H9 (cell line): ENCODE results near the gene ZFTA. TPM values are rescaled to one million over a fixed set of nuclear protein-coding genes. Genes with fewer than 3 reads are reported as not detected.

Source experiments
- DNase-seq: peaks from one replicate; pipeline ENCODE4 v3.0.0-alpha.2; 2017
- H2AFZ ChIP-seq: one replicate; pipeline ENCODE4 v1.6.1; 2013; ENCODE audit warnings: mild to moderate bottlenecking, low read length, control low read depth, moderate library complexity
- H2AK5ac ChIP-seq: 2 replicates; pipeline ENCODE4 v1.6.1; 2013; ENCODE audit warnings: low read length, control low read depth, mixed read lengths; ENCODE audit not compliant: insufficient read length
- H2BK120ac ChIP-seq: one replicate; pipeline ENCODE4 v1.6.1; 2013; ENCODE audit warnings: low read depth, mild to moderate bottlenecking, low read length, control low read depth, inconsistent platforms; ENCODE audit not compliant: poor library complexity, severe bottlenecking
- H2BK12ac ChIP-seq: 2 replicates; pipeline ENCODE4 v1.6.1; 2013; ENCODE audit warnings: low read length, control low read depth, mixed read lengths, low read depth; ENCODE audit not compliant: insufficient read length
- H2BK15ac ChIP-seq: 2 replicates; pipeline ENCODE4 v1.6.1; 2013; ENCODE audit warnings: low read depth, low read length, control low read depth
- H2BK20ac ChIP-seq: one replicate; pipeline ENCODE4 v1.6.1; 2013; ENCODE audit warnings: low read depth, mild to moderate bottlenecking, low read length, control low read depth, inconsistent platforms; ENCODE audit not compliant: poor library complexity, severe bottlenecking
- H2BK5ac ChIP-seq: 2 replicates; pipeline ENCODE4 v1.6.1; 2013; ENCODE audit warnings: low read length, control low read depth, mixed read lengths; ENCODE audit not compliant: insufficient read length
- H3K14ac ChIP-seq: 2 replicates; pipeline ENCODE4 v1.6.1; 2013; ENCODE audit warnings: low read length, control low read depth; ENCODE audit not compliant: insufficient read depth
- H3K18ac ChIP-seq: 2 replicates; pipeline ENCODE4 v1.6.1; 2013; ENCODE audit warnings: low read depth, mild to moderate bottlenecking, mixed read lengths, low read length, control low read depth; ENCODE audit not compliant: insufficient read length
- H3K23ac ChIP-seq: 2 replicates; pipeline ENCODE4 v1.6.1; 2013; ENCODE audit warnings: low read length, control low read depth, mixed read lengths, low read depth; ENCODE audit not compliant: insufficient read length
- H3K23me2 ChIP-seq: 2 replicates; pipeline ENCODE4 v1.6.1; 2013; ENCODE audit warnings: low read depth, mild to moderate bottlenecking, mixed read lengths, low read length, control low read depth; ENCODE audit not compliant: insufficient read length, poor library complexity, severe bottlenecking
- H3K27ac ChIP-seq: 2 replicates; pipeline ENCODE4 v1.5.1; 2013; ENCODE audit warnings: low read length, control low read depth, mixed read lengths, low read depth; ENCODE audit not compliant: insufficient read length
- H3K27me3 ChIP-seq: 2 replicates; pipeline ENCODE4 v1.6.1; 2013; ENCODE audit warnings: low read length, control low read depth, inconsistent platforms; ENCODE audit not compliant: insufficient read depth
- H3K4ac ChIP-seq: 2 replicates; pipeline ENCODE4 v1.6.1; 2013; ENCODE audit warnings: low read depth, mild to moderate bottlenecking, control low read depth, inconsistent platforms, low read length, moderate library complexity
- H3K4me1 ChIP-seq: 2 replicates; pipeline ENCODE4 v1.6.1; 2013; ENCODE audit warnings: low read length, control low read depth, inconsistent platforms; ENCODE audit not compliant: insufficient read depth
- H3K4me2 ChIP-seq: 2 replicates; pipeline ENCODE4 v1.6.1; 2013; ENCODE audit warnings: low read length, control low read depth, mixed read lengths; ENCODE audit not compliant: insufficient read length, insufficient read depth
- H3K56ac ChIP-seq: 2 replicates; pipeline ENCODE4 v1.6.1; 2013; ENCODE audit warnings: low read depth, mild to moderate bottlenecking, mixed read lengths, low read length, control low read depth; ENCODE audit not compliant: insufficient read length
- H3K79me1 ChIP-seq: 2 replicates; pipeline ENCODE4 v1.6.1; 2013; ENCODE audit warnings: low read depth, mild to moderate bottlenecking, moderate library complexity, low read length, control low read depth, inconsistent platforms; ENCODE audit not compliant: insufficient read depth, poor library complexity, severe bottlenecking
- H3K79me2 ChIP-seq: 2 replicates; pipeline ENCODE4 v1.6.1; 2013; ENCODE audit warnings: low read length, control low read depth, inconsistent platforms; ENCODE audit not compliant: insufficient read depth
- H3K9ac ChIP-seq: 2 replicates; pipeline ENCODE4 v1.6.1; 2013; ENCODE audit warnings: low read length, control low read depth, mixed read lengths; ENCODE audit not compliant: insufficient read length; ENCODE audit errors: extremely low read depth
- H3K9me3 ChIP-seq: one replicate; pipeline ENCODE4 v1.6.1; 2013; ENCODE audit warnings: low read depth, low read length, inconsistent platforms; ENCODE audit not compliant: control insufficient read depth
- H3T11ph ChIP-seq: one replicate; pipeline ENCODE4 v1.6.1; 2013; ENCODE audit warnings: mild to moderate bottlenecking, low read length, control low read depth, inconsistent platforms
- H4K20me1 ChIP-seq: one replicate; pipeline ENCODE4 v1.6.1; 2013; ENCODE audit not compliant: control insufficient read depth, insufficient read length, insufficient read depth
- H4K5ac ChIP-seq: 2 replicates; pipeline ENCODE4 v1.6.1; 2013; ENCODE audit warnings: low read depth, mild to moderate bottlenecking, mixed read lengths, low read length, control low read depth; ENCODE audit not compliant: insufficient read length
- H4K8ac ChIP-seq: replicated peaks from 2 replicates; pipeline ENCODE4 v1.6.1; 2013; ENCODE audit warnings: low read length, control low read depth, mixed read lengths, low read depth; ENCODE audit not compliant: insufficient read length
- H4K91ac ChIP-seq: 2 replicates; pipeline ENCODE4 v1.6.1; 2013; ENCODE audit warnings: low read depth, mild to moderate bottlenecking, moderate library complexity, mixed read lengths, low read length, control low read depth; ENCODE audit not compliant: insufficient read length
- H3K27ac Mint-ChIP-seq, 3 experiments: 2 replicates in 2 of 3; 3 replicates in 1 of 3; pipeline ENCODE4 v1.8.0; 2020 to 2021; ENCODE audit warnings: mixed read lengths in 3 of 3, mild to moderate bottlenecking in 1 of 3, moderate library complexity in 1 of 3
- H3K27me3 Mint-ChIP-seq: 2 replicates; pipeline ENCODE4 v1.8.0; 2021; ENCODE audit warnings: low read depth, mild to moderate bottlenecking, moderate library complexity, mixed read lengths
- H3K36me3 Mint-ChIP-seq, 3 experiments: 2 replicates in 2 of 3; 3 replicates in 1 of 3; pipeline ENCODE4 v1.8.0; 2020 to 2021; ENCODE audit warnings: low read depth in 3 of 3, mixed read lengths in 3 of 3; ENCODE audit not compliant: insufficient read depth in 1 of 3
- H3K4me1 Mint-ChIP-seq, 2 experiments: 2 replicates each; pipeline ENCODE4 v1.8.0; 2020; ENCODE audit warnings: mixed read lengths in 2 of 2
- H3K4me3 Mint-ChIP-seq, 2 experiments: 2 replicates in 1 of 2; 3 replicates in 1 of 2; pipeline ENCODE4 v1.8.0; 2020 to 2021; ENCODE audit warnings: mild to moderate bottlenecking in 2 of 2, mixed read lengths in 2 of 2, moderate library complexity in 1 of 2
- H3K9me3 Mint-ChIP-seq, 2 experiments: 2 replicates in 1 of 2; 3 replicates in 1 of 2; pipeline ENCODE4 v1.8.0; 2020; ENCODE audit warnings: mild to moderate bottlenecking in 2 of 2, mixed read lengths in 2 of 2, moderate library complexity in 1 of 2
- CTCF ChIP-seq: fragments of 200-600 bp; sonication (generic); conservative IDR thresholded peaks from 3 replicates; pipeline ENCODE4 v1.8.0; 2021; ENCODE audit warnings: antibody characterized with exemption, mild to moderate bottlenecking
- WGBS: extraction: QIAGEN DNeasy Blood & Tissue Kit; methylation state at CpG from one replicate; pipeline ENCODE4 v1.1.7; 2013; ENCODE audit warnings: missing lambda C conversion rate, low lambda C conversion rate, mixed read lengths; ENCODE audit not compliant: insufficient read length; ENCODE audit errors: extremely low coverage; 5-methylcytosine and 5-hydroxymethylcytosine counted together
- total RNA-seq: library from RNA; stranded (reverse); gene quantifications from 2 replicates; pipeline ENCODE4 v1.2.1, GENCODE V29; 2021

ZFTA gene
- total RNA-seq, 1 experiment from 2014 or later = 48.2 TPM

GRCh38 chr11:63804259-63804658 lies 35.7 kb upstream of the ZFTA start:
- H2BK120ac ChIP-seq = no peak overlapping the region
- Mint-ChIP-seq H3K4me3 (no peak overlapping the region), H3K36me3 (peaks cover 0 to 3% (median 0%) of the 10 kb centered on the region in 3 experiments; a peak in 1 of 7 replicates), H3K4me1 (peaks cover 0 to 4% of the 10 kb centered on the region in 2 experiments; a peak in 1 of 4 replicates), H3K27me3 (no peaks in the 10 kb centered on the region), H3K27ac (no peak overlapping the region), H3K9me3 (no peaks in the 10 kb centered on the region)
- no peak overlapping the region for H2BK12ac ChIP-seq
- H3K14ac ChIP-seq = no peak overlapping the region
- no peaks in the 10 kb centered on the region for H3K27me3 ChIP-seq
- H3K4me1 ChIP-seq = no peaks in the 10 kb centered on the region; the same call in 1 of the 2 replicates
- H2AK5ac ChIP-seq = no peak overlapping the region
- no peak overlapping the region for H3T11ph ChIP-seq
- H3K79me2 ChIP-seq = no peaks in the 10 kb centered on the region
- H2AFZ ChIP-seq = no peak overlapping the region
- no peak overlapping the region for H3K4ac ChIP-seq
- no peak overlapping the region for H3K4me2 ChIP-seq
- H4K91ac ChIP-seq = no peak overlapping the region
- H4K5ac ChIP-seq = no peak overlapping the region
- no peak overlapping the region for H3K18ac ChIP-seq
- no peak overlapping the region for H2BK15ac ChIP-seq
- H4K8ac ChIP-seq = no peak overlapping the region
- DNase-seq = no peak
- no peak overlapping the region for H3K9ac ChIP-seq
- no peak overlapping the region for H2BK5ac ChIP-seq
- H3K9me3 ChIP-seq = no peaks in the 10 kb centered on the region
- no peak overlapping the region for H2BK20ac ChIP-seq
- no peaks in the 10 kb centered on the region for H4K20me1 ChIP-seq
- H3K79me1 ChIP-seq = no peaks in the 10 kb centered on the region
- no peaks in the 10 kb centered on the region for H3K23me2 ChIP-seq
- no CpG with 5 or more reads among the region's 6 CpGs for WGBS
- H3K27ac ChIP-seq = no peak overlapping the region
- H3K23ac ChIP-seq = no peak overlapping the region
- no peak for TF ChIP-seq CTCF
- no peak overlapping the region for H3K56ac ChIP-seq
